HepG2 (cell line): Measurements from ENCODE around the gene SEC24B.

Source experiments
- ATRX ChIP-seq: sonication (generic); formaldehyde crosslinking; IDR thresholded peaks from 2 replicates; pipeline ENCODE4 v1.4.0; 2020; ENCODE audit warnings: missing genetic modification reagents, borderline replicate concordance
- EZH2 ChIP-seq: conservative IDR thresholded peaks from 2 replicates; pipeline ENCODE4 v1.6.1; 2012; ENCODE audit warnings: mild to moderate bottlenecking, low read depth, low read length, moderate library complexity
- HCFC1 ChIP-seq: fragments of 150-350 bp; IDR thresholded peaks from 2 replicates; pipeline ENCODE4 v1.6.1; 2014; ENCODE audit warnings: low read depth, low read length
- POLR2A ChIP-seq, 2 experiments: IDR thresholded peaks; 2 replicates each; pipeline ENCODE4 v1.6.1; 2011; ENCODE audit warnings: low read depth in 2 of 2, low read length in 2 of 2, mild to moderate bottlenecking in 1 of 2, moderate library complexity in 1 of 2; ENCODE audit not compliant: insufficient read depth in 1 of 2
- POLR2AphosphoS5 ChIP-seq: IDR thresholded peaks from 2 replicates; pipeline ENCODE4 v1.6.1; 2012; ENCODE audit warnings: low read depth, low read length
- SMARCE1 ChIP-seq: fragments of 450-650 bp; IDR thresholded peaks from 2 replicates; pipeline ENCODE4 v1.6.1; 2017; ENCODE audit warnings: borderline replicate concordance
- STAT5B ChIP-seq: sonication (generic); formaldehyde crosslinking; IDR thresholded peaks from 2 replicates; pipeline ENCODE4 v1.4.0; 2020; ENCODE audit warnings: missing genetic modification reagents
- ZNF260 ChIP-seq: sonication (generic); formaldehyde crosslinking; IDR thresholded peaks from 2 replicates; pipeline ENCODE4 v1.4.0; 2020; ENCODE audit warnings: missing genetic modification reagents, low read depth, mild to moderate bottlenecking, borderline replicate concordance
- ZNF383 ChIP-seq: sonication (generic); formaldehyde crosslinking; IDR thresholded peaks from 2 replicates; pipeline ENCODE4 v1.4.0; 2020; ENCODE audit warnings: missing genetic modification reagents, mild to moderate bottlenecking, borderline replicate concordance
- ZNF792 ChIP-seq: IDR thresholded peaks from 2 replicates; pipeline ENCODE4 v1.6.1; 2016
- TF ChIP-seq, protein P1 (sequence below): sonication (generic); formaldehyde crosslinking; IDR thresholded peaks from 2 replicates; pipeline ENCODE4 v1.4.0; 2020; ENCODE audit warnings: missing genetic modification reagents
- TF ChIP-seq, protein P2 (sequence below): sonication (generic); formaldehyde crosslinking; IDR thresholded peaks from 2 replicates; pipeline ENCODE4 v1.5.0; 2020; ENCODE audit warnings: mild to moderate bottlenecking, missing genetic modification reagents, moderate library complexity
- TF ChIP-seq, protein P3 (sequence below): IDR thresholded peaks from 2 replicates; pipeline ENCODE4 v1.6.1; 2012; ENCODE audit warnings: low read length, improper control_type of control experiment
- TF ChIP-seq, protein P4 (sequence below): IDR thresholded peaks from 2 replicates; pipeline ENCODE4 v1.6.1; 2012; ENCODE audit warnings: inconsistent platforms

DNA sequence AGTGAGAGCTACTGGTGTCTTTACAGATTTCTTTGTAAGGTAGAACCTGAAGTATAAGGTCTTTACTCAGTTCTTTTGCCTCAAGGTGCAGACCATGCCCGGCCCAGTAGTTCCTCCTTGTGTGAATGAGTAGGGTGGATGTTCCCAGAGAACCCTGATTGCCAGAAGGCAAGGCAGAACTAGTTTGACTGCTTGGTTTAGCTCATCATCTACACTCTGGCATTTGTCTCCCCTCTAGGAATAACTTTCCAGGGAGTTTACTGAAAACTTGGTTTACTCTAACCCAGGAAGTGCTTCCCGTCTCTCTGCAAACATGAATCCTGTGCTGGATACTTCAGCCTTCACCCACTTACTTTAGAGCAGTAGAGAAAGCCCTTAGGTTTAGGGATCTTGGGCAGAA is 155.5 kb downstream of the SEC24B start:
- no peak for TF ChIP-seq HCFC1
- TF ChIP-seq, protein P1, sequence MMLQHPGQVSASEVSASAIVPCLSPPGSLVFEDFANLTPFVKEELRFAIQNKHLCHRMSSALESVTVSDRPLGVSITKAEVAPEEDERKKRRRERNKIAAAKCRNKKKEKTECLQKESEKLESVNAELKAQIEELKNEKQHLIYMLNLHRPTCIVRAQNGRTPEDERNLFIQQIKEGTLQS (CRISPR knock-in tag), result no peak
- TF ChIP-seq ATRX, result no peak
- no peak for TF ChIP-seq ZNF383
- TF ChIP-seq ZNF260 (CRISPR knock-in tag), result no peak
- TF ChIP-seq, protein P2, sequence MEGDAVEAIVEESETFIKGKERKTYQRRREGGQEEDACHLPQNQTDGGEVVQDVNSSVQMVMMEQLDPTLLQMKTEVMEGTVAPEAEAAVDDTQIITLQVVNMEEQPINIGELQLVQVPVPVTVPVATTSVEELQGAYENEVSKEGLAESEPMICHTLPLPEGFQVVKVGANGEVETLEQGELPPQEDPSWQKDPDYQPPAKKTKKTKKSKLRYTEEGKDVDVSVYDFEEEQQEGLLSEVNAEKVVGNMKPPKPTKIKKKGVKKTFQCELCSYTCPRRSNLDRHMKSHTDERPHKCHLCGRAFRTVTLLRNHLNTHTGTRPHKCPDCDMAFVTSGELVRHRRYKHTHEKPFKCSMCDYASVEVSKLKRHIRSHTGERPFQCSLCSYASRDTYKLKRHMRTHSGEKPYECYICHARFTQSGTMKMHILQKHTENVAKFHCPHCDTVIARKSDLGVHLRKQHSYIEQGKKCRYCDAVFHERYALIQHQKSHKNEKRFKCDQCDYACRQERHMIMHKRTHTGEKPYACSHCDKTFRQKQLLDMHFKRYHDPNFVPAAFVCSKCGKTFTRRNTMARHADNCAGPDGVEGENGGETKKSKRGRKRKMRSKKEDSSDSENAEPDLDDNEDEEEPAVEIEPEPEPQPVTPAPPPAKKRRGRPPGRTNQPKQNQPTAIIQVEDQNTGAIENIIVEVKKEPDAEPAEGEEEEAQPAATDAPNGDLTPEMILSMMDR (CRISPR knock-in tag), result no peak
- no peak for TF ChIP-seq POLR2AphosphoS5
- TF ChIP-seq STAT5B (CRISPR knock-in tag), result no peak
- TF ChIP-seq, protein P3, sequence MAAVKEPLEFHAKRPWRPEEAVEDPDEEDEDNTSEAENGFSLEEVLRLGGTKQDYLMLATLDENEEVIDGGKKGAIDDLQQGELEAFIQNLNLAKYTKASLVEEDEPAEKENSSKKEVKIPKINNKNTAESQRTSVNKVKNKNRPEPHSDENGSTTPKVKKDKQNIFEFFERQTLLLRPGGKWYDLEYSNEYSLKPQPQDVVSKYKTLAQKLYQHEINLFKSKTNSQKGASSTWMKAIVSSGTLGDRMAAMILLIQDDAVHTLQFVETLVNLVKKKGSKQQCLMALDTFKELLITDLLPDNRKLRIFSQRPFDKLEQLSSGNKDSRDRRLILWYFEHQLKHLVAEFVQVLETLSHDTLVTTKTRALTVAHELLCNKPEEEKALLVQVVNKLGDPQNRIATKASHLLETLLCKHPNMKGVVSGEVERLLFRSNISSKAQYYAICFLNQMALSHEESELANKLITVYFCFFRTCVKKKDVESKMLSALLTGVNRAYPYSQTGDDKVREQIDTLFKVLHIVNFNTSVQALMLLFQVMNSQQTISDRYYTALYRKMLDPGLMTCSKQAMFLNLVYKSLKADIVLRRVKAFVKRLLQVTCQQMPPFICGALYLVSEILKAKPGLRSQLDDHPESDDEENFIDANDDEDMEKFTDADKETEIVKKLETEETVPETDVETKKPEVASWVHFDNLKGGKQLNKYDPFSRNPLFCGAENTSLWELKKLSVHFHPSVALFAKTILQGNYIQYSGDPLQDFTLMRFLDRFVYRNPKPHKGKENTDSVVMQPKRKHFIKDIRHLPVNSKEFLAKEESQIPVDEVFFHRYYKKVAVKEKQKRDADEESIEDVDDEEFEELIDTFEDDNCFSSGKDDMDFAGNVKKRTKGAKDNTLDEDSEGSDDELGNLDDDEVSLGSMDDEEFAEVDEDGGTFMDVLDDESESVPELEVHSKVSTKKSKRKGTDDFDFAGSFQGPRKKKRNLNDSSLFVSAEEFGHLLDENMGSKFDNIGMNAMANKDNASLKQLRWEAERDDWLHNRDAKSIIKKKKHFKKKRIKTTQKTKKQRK, result no peak
- TF ChIP-seq, protein P4, sequence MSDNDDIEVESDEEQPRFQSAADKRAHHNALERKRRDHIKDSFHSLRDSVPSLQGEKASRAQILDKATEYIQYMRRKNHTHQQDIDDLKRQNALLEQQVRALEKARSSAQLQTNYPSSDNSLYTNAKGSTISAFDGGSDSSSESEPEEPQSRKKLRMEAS, result no peak
- TF ChIP-seq POLR2A (IDR thresholded peaks at IDR 0.05; ENCODE audit: insufficient read depth in 1 of 2, low read depth in 2 of 2, low read length in 2 of 2), result no peak
- TF ChIP-seq EZH2, result no peak
- TF ChIP-seq ZNF792, result no peak
- TF ChIP-seq SMARCE1, result no peak
